GM19035 (cell line): Measurements from ENCODE around the gene RNF115.
"Not testable (repeated sequence)": the region's sequence is repeated elsewhere in the genome, so short reads cannot be mapped to it uniquely, and the experiment has no call there.

ENCODE experiments used
- ATAC-seq: cut with Tn5 transposase; IDR thresholded peaks from one replicate; pipeline ENCODE4 v1.9.1; 2021; ENCODE audit not compliant: unreplicated experiment

RNF115 gene

DNA sequence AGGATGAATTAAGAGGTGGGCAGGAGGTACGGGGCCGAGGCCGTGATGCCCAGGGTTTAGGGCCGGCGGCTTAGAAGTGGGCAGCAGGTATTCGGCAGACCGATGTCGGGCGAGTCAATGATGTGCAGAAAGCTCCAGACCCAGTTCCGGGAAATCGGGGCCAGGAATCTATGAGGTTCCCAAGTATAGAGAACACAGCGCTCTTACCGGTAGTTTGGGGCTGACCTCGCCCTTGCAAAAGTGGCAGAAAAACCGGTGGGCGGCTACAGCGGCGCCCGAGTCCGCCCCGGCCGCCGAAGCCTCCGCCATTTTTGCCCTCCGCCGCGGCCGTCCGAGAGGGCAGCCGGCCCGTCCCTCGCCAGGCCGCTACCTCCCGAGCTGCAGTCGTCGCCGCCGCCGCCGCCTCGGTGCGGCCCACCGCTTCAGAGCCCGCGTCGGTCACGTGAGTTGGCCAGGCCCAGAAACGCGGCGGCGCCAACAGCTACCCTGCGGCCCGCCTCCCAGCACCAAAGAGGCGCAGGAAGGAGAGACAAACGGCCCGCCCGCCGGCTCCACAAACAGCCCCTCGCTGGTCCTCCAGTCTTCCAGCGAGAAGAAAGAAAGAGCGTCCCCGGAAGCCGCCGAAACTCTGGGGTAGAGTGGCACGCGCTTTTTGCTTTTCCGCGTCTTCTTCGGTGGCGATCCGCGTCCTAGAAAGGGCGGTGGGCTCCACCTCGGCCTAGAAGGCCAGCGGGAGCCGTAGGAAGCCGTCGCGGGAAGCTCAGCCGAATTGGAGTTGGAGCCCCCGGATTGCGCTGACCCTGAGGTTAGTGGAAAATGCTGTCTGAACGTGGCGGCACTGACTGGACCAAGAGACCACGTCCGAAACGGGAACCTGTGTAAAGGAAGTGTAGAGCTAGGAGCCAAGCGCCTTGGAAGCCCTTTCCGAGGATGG, at the start of gene RNF115, which contains the start of gene POLR3C:
Gene RNF115, minus strand, starts transcription at position 531 of the 934 bp plus-strand sequence. Its CDS starts 222 bp downstream, at position 309.
Gene POLR3C, plus strand, starts transcription at position 636 of the 934 bp plus-strand sequence. CDS start 1,577 bp downstream, outside the sequence.
- ATAC-seq: peak; percentile 84

DNA sequence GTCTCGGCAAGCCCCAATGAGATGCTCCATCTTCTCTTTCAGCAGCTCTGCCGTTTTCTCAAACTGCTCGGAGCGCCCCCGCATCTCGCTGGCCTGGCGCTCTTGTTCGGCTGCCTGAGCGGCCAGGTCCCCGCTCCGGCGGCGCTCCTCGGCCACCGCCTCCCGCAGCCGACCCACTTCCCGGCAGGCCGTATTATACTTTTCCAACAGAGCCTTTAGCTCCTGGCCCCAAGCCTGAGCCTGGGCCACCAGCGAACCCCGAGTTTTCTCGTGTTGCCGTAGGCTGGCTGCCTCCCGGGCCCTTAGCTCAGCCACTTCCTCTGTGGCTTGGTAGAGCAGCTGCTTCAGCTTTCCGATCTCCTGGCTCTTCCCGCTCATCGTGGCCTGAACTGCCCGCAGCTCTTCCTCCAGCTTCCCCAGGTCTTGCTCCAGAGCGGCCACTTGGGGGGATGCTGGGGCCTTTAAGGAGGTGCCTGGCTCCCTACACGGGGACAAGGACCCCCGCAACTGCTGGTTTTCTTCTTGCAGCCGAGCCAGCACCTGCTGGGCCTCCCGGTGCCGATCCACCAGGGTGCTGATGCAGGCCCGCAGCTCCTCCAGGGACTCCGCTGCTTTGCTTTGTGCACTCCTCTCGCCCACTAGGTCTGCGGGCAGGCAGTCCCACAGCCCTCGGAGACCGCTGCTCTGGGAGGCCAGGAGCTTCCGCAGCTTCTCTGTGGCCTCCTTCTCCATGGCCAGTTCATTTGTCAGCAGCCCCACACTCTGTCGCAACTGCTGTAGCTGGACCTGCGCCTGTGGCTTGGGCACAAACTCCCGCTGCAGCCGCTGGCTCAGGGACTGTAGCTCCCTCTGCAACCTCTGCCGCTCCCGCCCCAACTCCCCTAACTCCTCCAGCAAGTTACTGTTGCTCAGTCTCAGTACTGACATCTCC, 48.4 kb upstream of the RNF115 start:
- ATAC-seq: no peak

DNA sequence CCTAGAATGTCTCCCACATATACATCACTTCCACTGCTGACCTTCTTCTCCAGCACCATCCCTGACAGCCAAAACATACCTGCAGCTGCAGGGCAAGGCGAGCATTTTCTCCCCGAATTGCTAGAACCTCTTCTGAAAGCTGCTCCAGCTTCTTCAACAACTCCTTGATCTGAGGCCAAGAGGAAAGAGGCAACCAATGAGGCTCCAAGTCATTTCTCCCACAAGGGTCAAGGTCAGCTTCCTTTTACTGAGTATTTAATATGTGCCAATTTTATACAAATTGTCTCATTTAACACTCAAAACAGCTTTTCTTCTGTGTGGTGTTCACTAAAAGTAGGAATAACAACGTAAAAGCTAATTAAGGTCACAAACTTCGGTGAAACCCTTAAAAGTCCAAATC, 44.3 kb upstream of the RNF115 start:
- ATAC-seq: no peak

GRCh38 chr1:145863282-145864018, 39.6 kb upstream of the RNF115 start:
- no peak for ATAC-seq

DNA sequence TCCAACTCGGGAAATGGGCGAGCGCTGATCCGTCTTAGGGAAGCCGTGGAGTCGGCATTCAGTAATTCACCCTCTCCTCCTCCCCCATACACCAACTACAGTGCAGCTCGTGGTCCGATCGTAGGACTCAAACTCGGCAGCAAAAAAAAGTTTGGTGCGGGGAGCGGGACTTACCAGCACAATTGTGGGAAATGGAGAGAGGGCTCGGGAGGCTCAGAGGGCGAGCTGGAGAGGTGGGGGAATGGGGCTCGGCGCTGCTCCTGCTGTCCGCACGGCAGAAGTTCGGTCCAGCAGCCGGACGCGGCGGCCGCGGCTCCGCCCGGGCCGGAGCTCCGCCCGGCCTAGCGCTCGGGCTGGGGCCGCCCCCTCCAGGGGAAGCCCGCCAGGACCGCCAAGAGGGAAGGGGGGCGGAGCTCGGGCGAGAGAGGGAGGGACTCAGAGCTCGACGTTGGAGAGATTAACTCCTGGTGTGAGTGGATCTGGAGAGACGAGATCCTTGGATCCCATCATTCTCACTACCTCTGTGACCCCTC, 35.7 kb upstream of the RNF115 start:
- peak; percentile 65 for ATAC-seq

DNA sequence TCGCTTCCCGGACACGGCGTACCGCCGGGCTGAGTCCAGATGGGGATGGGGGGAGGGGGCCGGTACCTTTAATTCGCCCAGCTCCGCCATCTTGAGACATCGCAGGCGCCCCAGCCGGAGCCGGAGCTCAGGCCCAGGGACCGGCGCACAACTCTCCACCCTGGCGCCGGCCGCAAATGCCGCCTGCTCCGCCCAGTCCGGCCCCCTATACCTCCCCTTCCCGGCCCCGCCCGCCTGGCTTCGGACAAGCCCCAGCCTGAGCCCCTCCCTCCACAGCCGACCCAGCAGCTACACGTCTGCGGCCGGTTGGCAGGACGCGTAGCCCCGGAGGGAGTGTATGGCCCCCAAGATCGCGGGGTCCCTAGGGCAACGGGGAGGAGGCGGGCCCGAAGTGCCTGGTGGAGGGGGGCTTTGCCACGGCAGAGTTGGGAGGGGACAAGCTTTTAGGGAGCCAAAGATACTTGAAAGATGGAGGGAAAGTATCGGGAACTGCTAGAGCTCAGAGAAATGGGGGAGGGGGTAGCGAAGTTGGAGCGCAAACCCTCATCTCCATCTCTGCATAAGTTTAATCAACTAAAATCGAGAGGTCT, 35.1 kb upstream of the RNF115 start, which contains the start of gene PIAS3:
Gene PIAS3, minus strand, starts transcription at position 181 of the 590 bp plus-strand sequence. Its CDS starts 91 bp downstream, at position 90.
- ATAC-seq: peak; percentile 76

GRCh38 chr1:145858238-145858900, 34.5 kb upstream of the RNF115 start:
- no peak for ATAC-seq

DNA sequence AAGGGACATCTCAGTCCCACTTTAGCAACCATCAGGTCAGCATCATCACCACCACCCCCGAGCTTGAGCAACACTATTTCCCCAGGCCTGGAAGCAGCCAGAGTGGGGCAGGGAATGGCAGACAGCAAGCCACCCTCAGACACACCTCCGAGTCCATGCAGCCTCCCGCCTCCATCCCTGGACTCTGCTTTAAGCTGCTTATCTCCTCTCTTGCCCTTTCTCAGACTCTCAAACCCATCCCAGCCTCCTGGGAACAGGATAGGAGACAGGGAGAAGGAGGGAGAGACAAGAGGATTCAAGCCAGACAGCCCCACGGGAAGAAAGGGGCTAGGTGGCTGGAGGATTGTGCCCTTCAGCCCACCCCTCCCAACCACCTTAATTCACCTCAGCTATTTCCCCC, 33.3 kb upstream of the RNF115 start:
- no peak for ATAC-seq

GRCh38 chr1:145855426-145855948, 31.6 kb upstream of the RNF115 start:
- no peak for ATAC-seq

DNA sequence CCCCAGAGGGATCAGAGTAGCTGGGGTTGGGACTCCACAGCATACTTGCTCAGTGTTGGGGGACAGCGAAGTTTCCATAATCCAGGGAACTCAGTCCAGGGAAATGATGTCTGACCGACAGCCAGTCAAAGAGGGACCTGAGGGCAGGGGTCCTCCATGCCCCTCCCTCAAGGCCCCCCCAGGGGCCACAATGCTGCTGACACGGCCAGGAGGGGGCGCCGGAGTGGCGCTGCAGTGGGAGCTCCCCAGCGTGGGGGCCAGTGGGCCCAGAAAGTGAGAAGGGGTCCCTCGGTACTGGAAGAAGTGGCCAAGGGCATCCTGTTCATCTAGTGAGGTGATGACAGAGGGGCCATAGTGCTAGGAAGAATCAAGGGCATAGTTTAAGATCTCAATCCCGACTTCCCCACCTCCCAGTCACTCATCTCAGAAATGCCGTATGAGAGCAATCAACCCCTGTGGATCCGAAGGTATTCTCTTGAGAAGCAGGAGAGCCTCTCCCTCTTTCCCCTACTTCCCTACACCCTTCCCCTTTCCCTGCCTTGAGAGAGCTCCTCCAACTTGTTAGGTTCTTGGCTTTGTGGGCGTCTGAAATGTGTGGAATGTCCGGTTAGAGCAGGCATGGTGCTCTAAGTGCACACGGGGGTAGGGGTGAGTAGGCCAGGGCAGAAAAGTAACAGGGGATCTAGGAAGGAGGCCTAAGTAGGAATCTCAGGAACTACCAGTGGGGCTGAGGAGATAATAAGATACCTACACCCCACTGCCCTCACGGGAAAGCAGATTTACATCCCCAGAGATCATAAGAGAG, 25.7 kb upstream of the RNF115 start:
- no peak for ATAC-seq

GRCh38 chr1:145847827-145848226, 23.9 kb upstream of the RNF115 start:
- ATAC-seq: no peak

GRCh38 chr1:145846201-145846612, 22.3 kb upstream of the RNF115 start:
- ATAC-seq: peak; percentile 41

DNA sequence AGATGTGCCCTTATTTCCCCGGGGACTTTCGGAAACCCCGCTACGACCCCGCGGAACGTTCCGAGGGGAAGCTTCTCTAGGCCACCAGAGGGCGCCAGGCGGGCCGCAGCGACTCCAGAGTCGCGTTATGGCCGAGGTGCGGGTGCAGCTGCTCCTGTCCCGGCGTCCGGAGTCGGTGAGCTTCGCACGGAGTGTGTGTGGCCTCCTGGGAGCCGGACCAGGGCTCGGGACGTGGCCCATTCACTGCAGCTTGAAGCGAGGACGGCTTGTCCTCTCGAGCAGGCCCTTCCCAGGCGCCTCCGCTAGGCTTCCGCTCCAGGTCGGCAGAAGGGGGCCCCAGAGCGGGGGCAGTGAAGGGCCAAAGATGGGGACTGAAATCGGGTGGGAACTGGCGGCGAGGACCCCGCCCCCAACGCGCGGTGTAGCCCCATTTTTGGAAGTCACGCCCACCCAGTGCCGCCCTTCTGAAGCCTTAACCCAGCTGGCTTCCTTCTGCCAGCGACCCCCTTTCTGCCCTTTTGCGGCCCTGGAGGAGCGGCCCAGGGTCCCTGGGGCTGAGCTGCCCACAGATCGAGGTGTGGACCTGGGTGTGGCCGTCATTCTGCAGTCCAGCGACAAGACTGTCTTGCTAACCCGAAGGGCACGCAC, 21.7 kb upstream of the RNF115 start, which contains the start of gene NUDT17:
Gene NUDT17, plus strand, starts transcription at position 117 of the 648 bp plus-strand sequence. Its CDS starts 11 bp downstream, at position 128.
- peak; percentile 55 for ATAC-seq

DNA sequence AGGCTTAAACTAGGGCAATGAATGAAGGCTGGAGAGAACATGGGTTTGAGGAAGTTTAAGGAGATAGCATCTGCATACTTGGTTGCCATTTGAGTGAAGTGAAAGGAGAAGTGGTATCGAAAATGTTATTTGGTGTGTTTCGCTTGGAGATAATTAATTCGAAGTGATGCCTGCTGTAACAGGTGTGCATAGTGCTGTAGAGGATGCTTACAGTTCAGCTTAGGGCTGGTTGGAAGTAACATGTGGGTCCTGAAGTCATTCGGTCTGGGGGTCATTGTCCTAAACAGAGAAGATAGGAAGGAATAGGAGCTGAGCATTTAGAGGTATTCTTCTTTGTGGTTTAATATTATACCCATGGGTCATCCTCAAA, 21.2 kb upstream of the RNF115 start:
- peak; percentile 49 for ATAC-seq

DNA sequence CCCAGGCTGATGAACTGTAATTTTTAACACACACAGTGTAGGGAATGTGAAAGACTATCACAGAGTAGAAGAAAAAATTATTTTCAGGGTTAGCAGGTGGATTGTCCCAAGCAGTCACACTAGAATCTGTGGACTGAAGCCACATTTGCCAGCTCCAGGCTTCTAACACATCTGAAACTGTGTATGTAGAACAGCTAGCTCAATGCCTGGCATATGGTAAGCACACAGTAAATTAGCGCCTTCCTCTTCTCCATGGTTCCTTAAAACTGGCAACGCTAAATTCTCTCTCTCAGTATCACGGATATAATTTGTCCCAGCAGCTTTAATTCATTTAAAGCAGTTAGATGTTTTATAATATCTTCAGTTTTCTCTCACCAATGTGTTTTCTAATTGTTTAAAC, 19.1 kb upstream of the RNF115 start:
- ATAC-seq: no peak

GRCh38 chr1:145837656-145838055, 13.8 kb upstream of the RNF115 start:
- no peak for ATAC-seq

DNA sequence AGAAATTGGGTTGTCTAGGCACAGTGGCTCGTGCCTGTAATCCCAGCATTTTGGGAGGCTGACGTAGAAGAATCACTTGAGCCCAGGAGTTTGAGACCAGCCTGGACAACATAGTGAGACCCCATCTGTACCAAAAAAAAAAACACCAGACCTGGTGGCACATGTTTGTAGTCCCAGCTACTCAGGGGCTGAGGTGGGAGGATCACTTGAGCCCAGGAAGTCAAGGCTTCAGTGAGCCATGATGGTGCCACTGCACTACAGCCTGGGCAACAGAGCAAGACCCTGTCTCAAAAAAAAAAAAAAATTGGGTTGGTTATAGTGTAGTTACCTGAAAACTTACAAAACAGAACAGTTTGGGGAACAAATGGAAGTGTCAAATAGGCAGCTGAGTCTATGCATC, 6.9 kb upstream of the RNF115 start:
- not testable (repeated sequence) for ATAC-seq
